IPS-18c (cell line): ENCODE measurements around the gene CSNK1D.
"Not testable (repeated sequence)": the region's sequence is repeated elsewhere in the genome, so short reads cannot be mapped to it uniquely, and the experiment has no call there.

Experiments used
- H3K4me3 ChIP-seq: 2 replicates; pipeline ENCODE4 v1.7.0; 2013; ENCODE audit warnings: low read depth, mild to moderate bottlenecking, low read length, moderate library complexity; ENCODE audit not compliant: insufficient read depth
- H3K9me3 ChIP-seq: one replicate; pipeline ENCODE4 v1.6.1; 2013; ENCODE audit warnings: mild to moderate bottlenecking, low read length, moderate library complexity; ENCODE audit not compliant: control insufficient read depth, insufficient read depth

Gene CSNK1D

DNA sequence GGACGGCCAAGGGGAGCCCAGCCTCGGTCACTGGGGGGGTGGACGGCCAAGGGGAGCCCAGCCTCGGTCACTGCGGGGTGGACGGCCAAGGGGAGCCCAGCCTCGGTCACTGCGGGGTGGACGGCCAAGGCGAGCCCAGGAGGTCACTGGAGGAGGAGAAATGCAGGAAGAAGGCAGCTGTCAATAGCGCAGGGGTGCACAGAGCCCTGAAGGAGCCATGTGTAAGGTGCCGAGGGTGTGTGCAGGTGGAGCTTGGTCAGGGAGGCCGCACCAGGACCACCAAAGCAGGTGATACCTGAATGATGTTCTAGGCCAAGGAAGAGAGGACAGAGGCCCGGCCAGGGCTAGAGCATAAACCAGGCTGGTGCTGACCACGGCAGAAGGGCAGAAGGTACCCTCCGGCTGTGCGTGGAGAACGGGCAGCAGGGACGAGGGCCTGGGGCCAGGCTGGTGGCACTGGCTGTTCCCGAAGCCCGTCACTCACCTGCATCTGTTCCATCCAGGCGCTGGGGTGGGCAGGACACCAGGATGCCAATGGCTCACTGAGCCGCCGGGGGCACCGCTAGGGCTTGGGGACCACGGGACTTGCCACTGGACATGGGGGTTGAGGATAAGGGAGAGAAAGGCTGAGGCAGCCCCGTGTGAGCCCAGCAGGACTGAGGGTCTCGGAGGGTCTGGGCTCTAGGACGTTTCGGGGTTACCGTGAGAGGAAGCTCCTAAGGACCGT is 55.0 kb downstream of the CSNK1D start:
- no peaks in the 10 kb centered on the region for H3K9me3 ChIP-seq
- H3K4me3 ChIP-seq = no peak overlapping the region

GRCh38 chr17:82217530-82218204 is 55.8 kb downstream of the CSNK1D start:
- Histone ChIP-seq H3K4me3 (no peak overlapping the region), H3K9me3 (no peaks in the 10 kb centered on the region)

DNA sequence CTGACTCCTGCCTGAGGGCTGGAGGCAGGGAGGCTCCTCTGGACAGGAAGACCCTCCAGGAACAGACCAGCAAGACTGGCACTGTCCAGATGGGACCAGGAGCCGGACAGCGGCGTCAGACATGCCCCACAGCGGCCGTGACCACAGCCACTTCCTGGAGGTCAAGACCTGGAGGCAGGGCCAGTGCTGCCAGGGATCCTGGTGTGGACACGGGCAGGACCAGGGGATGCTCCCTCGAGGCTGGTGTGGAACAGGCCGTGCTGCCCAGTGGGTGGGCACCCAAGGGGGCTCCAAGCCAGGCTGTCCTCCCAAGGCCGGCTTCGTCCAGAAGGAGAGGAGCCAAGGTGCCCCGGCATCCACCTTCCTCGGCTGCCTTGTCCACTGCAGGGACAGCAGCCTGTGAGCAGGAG is 56.4 kb downstream of the CSNK1D start:
- H3K9me3 ChIP-seq = no peaks in the 10 kb centered on the region
- no peak overlapping the region for H3K4me3 ChIP-seq

GRCh38 chr17:82216301-82217119 is 57.0 kb downstream of the CSNK1D start:
- no peaks in the 10 kb centered on the region for H3K9me3 ChIP-seq
- no peak overlapping the region for H3K4me3 ChIP-seq

DNA sequence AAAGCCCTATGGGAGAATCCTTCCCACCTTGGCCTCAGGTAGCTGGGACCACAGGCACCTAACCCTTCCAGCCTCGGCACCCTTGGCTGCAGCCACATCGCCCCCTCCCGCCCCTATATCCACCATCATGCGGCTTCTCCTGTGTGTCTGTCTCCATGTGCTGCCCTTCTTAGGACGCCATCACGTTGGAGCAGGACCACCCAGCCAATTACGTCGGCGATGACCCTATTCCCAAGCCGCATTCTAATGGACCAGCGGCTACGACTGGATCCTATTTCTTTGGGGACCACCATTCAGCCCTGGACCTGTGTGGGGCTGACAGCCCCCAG is 57.6 kb downstream of the CSNK1D start:
- no peaks in the 10 kb centered on the region for H3K9me3 ChIP-seq
- H3K4me3 ChIP-seq = no peak overlapping the region

DNA sequence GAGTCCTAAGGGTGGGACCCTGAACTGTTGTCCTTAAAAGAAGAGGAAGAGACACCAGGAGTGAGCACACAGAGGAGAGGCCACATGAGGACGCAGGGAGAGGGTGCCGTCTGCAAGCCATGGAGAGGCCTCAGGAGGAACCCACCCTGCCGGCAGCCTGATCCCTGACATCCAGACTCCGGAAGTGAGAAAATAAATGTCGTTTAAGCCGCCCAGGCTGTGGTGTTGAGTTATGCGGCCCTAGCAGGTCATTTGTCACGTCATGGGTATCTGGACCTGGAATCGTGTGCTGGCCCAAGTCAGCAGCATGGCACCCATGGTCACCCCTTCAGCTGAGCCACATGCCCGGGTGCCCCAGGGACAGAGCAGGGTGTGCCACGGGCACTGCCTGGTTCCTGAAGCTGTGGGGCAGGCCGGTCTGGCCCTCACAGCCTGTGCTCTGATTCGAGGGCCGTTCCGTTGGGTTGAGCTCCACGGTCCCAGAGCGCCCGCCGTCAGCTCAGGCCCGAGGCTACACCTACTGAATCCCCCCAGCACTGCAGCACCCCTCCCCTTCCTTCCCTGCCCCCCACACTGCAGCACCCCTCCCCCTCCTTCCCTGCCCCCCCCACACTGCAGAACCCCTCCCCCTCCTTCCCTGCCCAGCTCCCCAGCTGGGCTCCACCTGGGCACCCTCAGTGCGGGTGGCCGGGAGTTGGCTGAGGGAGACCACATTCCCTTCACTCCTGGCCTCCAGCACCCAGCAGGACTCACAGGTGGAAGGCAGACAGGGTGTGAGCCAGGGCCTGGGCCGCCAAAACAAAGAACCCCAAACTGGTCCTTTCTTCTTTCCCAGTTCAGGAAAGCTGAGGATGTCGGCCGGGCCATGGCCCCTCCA is 58.2 kb downstream of the CSNK1D start:
- H3K4me3 ChIP-seq = no peak overlapping the region

GRCh38 chr17:82214012-82214628 is 59.4 kb downstream of the CSNK1D start:
- no peak overlapping the region for H3K4me3 ChIP-seq
- H3K9me3 ChIP-seq = no peaks in the 10 kb centered on the region

More for the DNA sequence above, 58.2 kb downstream of the CSNK1D start:
- H3K9me3 ChIP-seq = no peaks in the 10 kb centered on the region

DNA sequence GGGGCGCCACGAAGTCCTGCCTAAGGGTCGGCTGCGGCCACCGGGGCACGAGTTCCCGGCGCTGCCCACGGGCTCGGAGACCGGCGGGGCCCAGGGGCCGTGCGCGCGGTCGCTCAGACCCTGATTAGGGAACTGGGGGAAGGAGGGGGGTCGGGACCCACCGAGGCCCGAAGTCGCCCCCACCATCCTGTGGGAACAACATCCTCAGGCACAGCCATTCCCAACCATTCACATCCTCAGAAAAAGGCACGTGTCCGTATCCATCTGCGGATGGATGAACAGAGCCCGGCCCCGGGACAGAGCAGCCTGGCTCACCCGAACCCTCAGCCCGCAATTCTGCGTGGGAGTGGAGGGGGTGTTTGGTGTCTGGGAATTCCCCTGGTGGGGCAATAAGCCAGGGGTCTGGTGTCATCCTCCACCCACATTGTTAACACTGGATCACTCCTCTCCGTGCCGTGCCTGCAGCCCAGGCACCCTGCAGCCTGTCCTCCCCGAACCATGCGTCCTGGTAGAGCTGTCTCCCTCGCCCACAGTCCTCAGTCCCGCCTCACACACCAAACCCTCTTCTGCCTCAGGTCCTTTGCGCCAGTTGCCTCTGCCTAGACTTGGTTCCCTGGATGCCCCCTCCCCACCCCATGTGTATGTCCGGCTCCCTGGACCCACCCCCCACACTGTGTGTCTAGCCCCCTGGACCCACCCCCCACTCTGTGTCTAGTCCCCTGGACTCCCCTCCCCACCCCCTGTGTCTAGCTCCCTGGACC is 60.1 kb downstream of the CSNK1D start:
- H3K9me3 ChIP-seq = no peaks in the 10 kb centered on the region
- peak overlapping the region; percentile 83 for H3K4me3 ChIP-seq

- H3K4me3 ChIP-seq = peak within 1 kb of the TSS; percentile 83
- H3K9me3 ChIP-seq = no peaks in the 10 kb centered on the region
Observed at GRCh38 chr17:82212331-82213250, 60.9 kb downstream of the CSNK1D start, which contains the start of gene CCDC57. Gene CCDC57 (minus strand): TSS chr17:82212842. CDS start chr17:82201944, 10,898 bp downstream.

GRCh38 chr17:82210655-82211054 is 62.8 kb downstream of the CSNK1D start:
- H3K4me3 ChIP-seq, H3K9me3 ChIP-seq: not testable (repeated sequence)

DNA sequence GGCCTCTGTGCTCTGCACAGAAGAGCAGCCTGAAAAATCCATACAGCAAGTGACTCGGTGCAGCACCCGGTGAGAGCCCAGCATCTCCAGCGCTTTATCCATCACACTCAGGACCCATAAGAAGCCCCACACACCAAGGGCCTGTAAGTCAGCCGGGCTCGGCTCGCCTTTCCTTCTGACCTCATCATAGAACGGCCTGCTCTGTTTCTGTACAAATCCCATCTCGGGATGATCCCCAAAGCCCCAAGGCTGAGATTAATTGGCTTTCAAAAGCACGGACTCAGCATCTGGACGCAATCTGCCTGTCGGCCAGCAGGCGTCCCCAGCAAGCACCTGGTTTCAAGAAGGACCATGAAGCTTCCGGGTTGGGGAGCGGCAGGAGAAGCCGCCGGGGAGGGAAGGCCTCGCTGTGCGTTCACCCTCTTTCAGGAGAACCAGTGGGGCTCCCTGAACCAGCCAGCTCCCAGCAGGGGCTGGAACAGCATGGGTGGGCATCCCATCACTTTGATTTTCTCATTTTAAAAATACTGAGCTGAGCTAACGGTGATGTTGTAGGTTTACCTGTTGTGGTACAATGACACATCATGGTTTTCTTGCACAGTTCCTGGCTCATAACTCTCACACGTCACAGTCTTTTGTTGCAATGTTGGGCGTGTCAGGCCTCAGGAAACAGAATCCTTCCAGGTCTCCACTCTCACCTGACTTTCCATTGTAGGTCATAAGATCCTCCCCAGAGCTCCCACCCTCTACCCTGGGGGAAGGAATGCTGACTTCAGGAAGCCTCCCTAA is 67.6 kb downstream of the CSNK1D start:
- Histone ChIP-seq H3K9me3 (peaks cover 2% of the 10 kb centered on the region), H3K4me3 (no peak overlapping the region)

DNA sequence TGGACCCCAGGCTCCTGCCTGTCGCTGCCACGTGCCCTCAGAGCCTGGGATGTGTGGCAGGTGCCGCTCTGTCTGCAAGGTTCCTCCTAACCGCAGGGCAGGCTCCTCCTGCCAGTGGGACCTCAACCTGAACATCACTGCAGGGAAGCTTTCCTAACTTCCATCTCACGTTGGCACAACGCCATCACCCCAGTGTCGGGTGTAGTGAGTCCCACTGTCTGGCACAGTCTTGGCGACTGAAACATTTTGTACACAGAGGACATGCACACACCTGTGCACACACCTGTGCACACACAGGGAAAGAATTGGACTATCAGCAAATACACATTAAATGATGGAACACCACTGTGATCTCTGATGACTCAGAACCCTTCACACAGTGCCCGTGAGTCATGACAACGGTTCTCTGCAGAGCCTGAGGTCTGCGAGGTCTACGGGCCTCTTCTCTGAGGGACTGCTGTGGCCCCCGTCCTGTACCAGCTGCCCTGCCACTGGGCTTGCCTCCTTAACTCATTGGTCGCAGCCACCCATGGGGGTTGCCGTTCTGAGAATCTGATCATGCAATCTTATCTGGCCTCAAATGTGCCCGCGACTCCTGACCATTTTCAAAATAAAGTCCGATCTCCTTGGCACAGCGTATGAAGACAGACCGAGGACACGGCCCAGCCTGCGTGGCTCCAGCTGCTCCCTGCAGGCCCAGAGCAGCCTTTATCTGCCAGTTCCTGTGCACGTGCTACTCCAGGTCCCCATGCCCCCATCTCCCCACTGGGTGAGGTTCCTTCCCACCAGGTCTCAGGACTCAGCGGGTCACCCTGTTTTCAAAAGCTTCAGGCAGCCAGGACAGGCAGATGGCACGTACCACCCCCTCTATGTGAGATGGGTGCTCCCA is 68.4 kb downstream of the CSNK1D start:
- H3K9me3 ChIP-seq = peaks cover 2% of the 10 kb centered on the region
- H3K4me3 ChIP-seq = no peak overlapping the region

DNA sequence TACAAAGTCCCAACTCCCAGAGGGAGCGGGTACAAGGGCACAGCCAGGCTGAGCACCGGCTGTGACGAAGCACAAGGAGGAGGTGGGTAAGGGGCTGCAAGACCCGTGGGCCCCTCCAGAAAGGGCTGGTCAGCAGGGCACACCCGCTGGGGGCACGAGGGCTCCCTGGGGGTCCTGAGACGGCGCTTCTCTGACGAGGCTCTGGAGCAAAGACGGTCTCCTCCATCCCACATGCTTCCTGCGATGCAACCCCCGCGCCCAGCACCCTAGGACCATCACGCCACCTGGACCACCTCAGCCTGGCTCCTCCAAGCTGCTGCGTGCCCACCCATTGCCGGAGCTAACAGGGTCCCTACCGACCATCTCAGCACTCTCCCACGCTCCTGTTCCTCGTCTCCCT is 69.6 kb downstream of the CSNK1D start:
- Histone ChIP-seq H3K4me3 (no peak overlapping the region), H3K9me3 (peaks cover 2% of the 10 kb centered on the region)

GRCh38 chr17:82202981-82203380 is 70.5 kb downstream of the CSNK1D start:
- Histone ChIP-seq H3K9me3 (peaks cover 2% of the 10 kb centered on the region), H3K4me3 (no peak overlapping the region)
